NB4 (cell line): ENCODE results near the gene DGKI.

Source experiments
- MYC ChIP-seq: IDR thresholded peaks from 2 replicates; pipeline ENCODE4 v1.6.1; 2011; ENCODE audit warnings: low read depth, low read length
- POLR2A ChIP-seq: IDR thresholded peaks from 2 replicates; pipeline ENCODE4 v1.6.1; 2011; ENCODE audit warnings: mild to moderate bottlenecking; ENCODE audit not compliant: insufficient read length; ENCODE audit errors: extremely low read depth
- TF ChIP-seq, protein P1 (sequence below): IDR thresholded peaks from one replicate; pipeline ENCODE4 v1.5.1; 2012; ENCODE audit warnings: low read depth, low read length
- TF ChIP-seq, protein P2 (sequence below): IDR thresholded peaks from 2 replicates; pipeline ENCODE4 v1.6.1; 2011; ENCODE audit warnings: low read depth, low read length

DNA sequence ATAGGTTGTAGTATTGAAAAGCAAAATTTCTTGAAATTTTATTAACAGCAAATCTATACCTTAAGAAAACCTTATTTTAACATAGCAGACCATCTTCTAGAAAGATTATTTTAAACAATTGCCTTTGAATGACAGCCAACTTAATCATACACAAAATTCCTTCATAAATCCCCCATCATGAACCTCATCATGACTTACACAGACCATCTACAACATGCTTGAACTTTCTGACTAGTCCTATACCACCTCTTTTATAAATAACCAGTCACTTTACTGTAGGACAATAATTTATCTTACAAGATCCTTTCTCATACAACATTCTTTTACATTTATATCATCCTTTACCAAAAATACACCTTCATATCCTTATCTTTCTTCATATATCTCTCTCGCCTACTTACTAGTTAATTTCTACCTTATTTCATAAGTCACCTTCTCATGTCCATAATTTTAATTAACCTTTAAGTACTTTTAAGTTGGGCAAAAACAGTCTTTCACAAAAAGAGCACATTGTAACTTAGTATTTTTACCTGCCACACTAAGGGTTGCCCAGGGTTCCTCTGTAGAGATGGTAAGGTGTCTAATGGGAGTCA, 486.6 kb downstream of the DGKI start:
- TF ChIP-seq, protein P1, sequence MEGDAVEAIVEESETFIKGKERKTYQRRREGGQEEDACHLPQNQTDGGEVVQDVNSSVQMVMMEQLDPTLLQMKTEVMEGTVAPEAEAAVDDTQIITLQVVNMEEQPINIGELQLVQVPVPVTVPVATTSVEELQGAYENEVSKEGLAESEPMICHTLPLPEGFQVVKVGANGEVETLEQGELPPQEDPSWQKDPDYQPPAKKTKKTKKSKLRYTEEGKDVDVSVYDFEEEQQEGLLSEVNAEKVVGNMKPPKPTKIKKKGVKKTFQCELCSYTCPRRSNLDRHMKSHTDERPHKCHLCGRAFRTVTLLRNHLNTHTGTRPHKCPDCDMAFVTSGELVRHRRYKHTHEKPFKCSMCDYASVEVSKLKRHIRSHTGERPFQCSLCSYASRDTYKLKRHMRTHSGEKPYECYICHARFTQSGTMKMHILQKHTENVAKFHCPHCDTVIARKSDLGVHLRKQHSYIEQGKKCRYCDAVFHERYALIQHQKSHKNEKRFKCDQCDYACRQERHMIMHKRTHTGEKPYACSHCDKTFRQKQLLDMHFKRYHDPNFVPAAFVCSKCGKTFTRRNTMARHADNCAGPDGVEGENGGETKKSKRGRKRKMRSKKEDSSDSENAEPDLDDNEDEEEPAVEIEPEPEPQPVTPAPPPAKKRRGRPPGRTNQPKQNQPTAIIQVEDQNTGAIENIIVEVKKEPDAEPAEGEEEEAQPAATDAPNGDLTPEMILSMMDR: no peak
- no peak for TF ChIP-seq POLR2A
- TF ChIP-seq, protein P2, sequence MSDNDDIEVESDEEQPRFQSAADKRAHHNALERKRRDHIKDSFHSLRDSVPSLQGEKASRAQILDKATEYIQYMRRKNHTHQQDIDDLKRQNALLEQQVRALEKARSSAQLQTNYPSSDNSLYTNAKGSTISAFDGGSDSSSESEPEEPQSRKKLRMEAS: no peak
- TF ChIP-seq MYC: no peak
